HuH-7.5 (cell line): ENCODE results near the gene IGFBPL1.
"Not testable (repeated sequence)": the region's sequence is repeated elsewhere in the genome, so short reads cannot be mapped to it uniquely, and the experiment has no call there.

Experiments
- DNase-seq: peaks from one replicate; pipeline ENCODE4 v3.0.0; 2011; ENCODE audit warnings: low spot score

IGFBPL1 gene

DNA sequence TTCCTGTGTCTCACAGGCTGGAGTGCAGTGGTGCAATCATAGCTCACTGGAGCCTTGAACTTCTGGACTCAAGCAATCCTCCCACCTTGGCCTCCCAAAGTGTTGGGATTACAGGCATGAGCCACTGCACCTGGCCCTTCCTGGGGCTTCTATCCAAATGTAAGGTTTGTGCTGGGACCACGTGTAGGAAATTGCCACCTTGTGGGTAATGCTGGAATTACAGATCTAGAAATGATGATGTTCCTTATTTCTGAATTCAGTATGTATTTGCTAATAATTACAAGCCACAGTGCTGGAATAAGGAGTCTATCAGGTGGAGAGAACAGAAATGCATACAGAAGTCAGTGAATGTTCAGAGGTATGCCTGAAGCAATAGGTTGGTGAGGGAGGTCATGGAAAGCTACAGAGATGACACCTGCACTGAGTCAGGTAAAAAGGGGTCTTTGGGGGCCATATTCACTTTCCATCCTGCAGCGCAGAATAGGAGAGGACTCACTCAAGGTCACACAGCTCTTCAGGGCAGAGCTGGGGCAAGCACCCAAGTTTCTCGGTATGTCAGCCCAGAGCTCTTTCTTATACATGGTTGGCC lies 8.8 kb upstream of the IGFBPL1 start:
- DNase-seq, result no peak

DNA sequence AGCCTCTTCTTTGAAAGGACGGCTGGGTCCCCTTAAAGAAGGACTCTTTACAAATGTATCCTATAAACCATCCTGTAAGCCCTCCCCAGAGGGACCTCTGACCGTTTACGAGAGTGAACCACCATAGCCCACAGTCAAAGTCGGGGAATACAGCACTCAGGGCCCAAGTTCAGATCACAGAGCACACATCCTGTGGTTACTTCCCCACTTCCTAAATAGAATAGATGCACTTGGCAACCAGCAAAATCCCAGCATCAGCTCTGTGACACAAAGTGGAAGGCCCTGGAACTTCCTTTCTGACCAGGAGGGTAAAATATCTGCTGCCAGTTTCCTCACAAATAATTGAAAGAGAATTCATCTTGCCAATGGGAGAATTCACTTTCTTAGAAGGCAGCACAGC lies 6.9 kb upstream of the IGFBPL1 start:
- DNase-seq, result no peak

DNA sequence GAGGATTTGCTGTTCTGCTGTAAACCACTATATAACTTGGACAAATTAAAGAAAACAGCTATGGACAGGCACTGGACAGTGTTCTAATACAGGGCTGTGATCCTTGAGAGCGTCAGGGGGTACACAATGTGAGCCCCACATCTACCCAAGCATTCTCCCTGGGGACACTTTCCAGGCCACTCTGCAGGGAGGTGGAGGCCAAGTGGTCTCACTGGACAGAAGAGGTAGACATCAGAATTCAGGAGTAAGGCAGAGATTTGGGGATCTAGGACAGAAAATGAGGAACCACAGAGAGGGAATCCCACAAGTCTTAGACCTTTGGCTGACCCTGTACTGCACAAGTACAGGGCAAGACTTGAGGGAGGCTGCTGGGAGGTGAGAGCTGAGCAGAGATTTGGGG lies 3.8 kb upstream of the IGFBPL1 start:
- DNase-seq, result no peak

DNA sequence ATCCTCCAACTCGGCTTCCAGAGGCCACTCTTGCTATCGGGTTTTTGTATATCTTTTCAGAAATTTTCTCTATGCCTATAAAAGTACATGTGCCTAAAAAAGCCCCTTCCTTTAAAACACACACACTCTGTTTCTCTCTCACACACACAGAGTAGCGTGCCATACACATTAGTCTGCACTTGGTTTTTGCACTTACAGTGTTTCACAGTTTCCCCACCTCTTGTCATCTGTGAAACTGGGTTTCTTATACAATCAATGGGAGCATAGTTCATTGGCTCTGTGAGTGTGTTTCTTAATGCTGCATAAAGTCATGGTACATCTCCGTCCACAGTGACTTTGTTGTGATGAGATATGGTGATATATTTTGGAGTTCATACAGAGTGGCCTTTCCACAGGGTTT lies 664 bp upstream of the IGFBPL1 start:
- no peak for DNase-seq

DNA sequence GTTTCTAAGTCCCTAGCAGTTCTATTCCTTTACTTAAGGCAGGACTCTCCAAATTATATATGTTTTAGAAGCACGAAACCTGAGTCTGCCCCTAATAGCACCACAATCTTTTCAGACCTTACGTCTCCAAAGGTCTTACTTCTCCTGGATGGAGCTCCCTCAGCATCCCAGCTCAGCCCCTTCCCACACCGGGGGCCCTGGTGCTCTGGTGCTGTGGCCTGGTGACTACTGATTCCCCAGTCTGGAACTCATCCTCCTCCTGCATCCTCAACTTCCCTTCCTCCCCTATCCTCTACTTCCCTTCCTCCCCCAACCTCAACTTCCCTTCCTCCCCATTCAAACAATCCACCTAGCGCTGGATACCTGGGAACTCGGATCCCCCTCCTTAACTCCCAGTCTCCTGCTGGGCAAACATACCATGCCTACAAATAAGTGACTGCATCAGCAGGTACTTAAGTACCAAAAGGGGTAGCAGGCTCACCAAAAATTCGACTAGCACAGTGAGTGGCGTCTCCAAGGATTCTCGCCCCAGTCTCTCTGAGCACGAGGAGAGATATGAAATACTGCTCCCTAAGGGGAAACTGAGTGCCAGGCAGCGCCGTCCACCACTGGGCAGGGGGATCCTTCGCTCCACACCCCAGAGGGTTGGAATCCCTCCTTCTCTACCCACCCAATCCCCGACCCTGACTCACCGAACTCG lies 831 bp downstream of the IGFBPL1 start:
- no peak for DNase-seq

DNA sequence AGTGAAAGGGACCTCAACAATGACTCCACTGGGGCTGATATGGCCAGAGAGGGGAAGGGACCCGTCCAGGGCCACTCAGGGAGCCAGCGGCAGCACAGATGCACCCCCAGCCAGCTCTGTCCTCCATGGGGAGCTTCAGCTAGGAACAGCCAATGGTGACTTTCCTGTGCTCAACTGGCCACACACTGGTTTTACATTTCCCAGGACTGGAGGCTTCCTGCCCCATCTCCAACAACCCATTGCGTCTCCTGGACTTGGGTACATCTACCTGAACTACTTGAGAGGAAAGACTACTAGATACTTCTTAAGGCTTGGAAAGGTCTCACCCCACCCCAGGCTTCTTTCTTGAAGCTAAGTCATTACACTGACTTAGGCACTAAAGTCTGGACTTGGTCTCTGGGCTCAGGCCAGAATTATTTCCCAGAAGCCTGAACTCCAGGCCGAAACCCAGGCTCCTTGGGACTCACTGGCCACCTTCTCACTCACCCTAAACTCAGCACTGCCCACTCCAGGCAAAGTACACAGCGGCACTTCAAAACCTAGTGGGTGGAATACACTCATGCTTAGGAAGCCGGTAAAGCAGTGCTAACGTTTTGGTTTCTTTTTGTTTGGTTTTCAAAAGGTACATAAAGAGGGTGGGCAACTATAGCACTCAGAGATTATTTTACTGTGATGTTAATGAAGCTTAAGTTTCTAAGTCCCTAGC lies 1.5 kb downstream of the IGFBPL1 start:
- no peak for DNase-seq

DNA sequence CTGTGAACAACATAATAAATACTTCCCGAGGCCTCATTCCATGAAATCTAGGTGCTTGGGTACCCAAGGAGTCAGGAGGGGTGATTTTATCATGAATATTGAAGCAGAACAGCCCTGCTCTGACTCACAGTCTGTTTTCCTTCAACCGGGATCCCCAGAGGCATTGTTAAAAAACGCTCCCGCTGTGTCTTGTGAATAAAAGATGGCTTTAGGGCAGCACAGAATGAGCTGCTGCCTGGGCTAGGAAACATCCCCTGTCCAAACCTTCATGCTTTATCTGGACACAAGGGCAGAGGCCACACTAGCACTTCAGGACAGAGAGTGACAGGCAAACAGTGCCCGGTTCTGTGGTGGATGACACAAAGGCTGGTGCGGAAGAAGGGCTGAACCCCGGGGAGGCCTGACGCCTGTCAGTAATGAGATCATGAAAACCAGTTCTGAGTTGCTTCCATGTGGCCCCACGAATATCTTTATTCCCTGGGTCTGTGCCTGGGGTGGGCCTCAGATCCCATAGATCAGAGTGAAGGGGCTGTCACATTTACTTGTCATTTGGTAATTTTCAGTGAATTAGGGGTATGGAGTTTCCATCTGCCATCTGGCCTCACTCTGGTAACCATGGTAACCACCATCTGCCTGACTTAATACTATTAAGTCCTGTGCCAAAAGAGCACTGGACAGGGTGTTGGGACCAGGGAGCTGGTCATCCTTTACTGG lies 2.6 kb downstream of the IGFBPL1 start:
- no peak for DNase-seq

DNA sequence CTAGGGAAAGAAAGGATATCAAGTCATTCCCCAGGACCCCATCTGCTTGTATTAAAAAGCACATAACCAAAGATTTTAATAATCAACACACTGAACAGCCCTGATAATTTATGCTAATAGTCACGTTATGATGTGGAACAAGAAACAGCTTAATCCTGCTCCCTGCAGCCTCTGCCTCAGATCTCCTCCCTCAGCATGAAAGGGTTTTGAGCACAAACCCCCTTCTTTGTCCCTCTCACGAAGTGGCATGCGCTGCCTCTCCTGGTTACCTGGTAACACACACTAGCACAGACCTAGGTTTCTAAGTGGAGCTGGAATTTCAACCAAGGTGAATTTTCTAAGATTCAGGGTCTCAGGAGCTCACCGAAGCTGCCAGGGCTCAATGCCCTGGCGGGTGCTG lies 5.1 kb downstream of the IGFBPL1 start:
- no peak for DNase-seq

DNA sequence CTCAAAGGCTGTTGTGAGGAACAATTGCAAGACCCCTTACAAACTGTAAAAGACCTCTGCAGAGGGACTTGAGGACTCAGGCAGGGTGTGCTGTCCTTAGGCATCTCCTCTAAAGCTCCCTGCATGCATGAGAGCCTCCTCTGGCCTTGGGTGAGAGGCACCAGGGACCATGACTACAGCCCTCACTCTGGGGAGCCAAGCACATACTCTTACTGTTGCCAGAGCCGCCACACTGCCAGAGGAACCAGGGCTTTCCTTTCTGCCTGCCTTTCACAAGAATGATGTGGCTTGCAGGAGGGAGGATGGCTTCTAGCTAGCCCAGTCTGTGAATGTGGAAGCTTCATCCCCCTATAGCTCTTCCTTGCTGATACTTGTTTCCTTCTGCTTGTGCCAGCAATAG lies 5.9 kb downstream of the IGFBPL1 start:
- DNase-seq, result no peak

DNA sequence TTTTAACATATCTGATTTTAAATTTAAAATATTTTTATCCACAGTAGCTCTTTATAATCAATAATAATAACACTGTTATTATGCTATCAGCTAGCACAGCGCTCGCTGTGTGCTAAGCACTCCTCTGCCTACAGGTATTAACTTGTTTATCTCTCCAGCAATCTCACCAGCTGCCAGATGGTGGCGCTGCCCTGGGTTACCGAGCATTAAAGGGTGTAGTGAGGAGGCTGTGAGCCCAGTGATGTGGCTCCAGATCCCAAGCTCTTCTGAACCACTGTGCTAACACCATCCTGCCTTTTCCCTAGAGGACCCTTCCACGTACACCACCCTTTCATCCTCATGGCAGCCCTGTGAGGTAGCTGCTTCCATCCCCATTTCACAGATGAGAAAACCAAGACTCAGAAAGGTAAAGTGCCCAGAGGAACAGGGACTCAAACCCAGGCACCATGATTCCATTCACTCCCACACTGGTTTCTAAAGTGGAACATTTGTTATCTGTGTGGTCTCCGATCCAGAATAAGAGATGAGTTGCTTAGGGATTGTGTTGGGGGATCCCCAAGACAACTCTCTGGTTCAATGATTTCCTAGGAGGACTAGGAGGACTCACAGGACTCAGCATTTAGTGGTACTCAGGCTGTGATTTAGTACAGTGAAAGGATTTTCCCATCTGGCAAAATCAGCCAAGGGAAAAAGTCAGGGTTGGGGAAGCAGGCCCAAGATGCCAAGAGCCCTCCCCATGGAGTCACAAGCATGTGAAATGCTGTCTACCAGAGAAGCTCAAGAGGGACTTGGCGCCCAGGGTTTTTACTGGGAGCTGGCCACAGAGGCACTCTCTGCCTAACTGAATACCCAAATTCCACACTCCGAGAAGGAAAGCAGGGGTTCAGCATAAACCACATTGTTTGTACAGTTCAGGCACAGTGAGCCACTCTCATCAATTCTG lies 7.0 kb downstream of the IGFBPL1 start:
- DNase-seq, result peak; percentile 29

DNA sequence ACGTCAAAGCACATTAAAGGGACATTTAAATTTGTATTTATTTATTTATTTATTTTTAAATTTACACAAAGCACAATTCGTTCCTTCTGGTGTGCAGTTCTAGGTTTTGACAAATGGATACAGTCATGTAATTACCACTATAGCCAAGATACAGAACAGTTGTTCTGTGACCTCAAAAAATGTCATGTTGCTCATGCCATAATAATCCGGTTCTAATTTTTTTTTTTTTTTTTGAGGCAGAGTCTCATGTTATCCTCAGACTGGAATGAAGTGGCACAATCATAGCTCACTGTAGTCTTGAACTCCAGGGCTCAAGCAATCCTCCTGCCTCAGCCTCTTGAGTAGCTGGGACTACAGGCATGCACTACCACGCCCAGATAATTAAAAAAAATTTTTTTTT lies 7.8 kb downstream of the IGFBPL1 start:
- DNase-seq, result no peak

DNA sequence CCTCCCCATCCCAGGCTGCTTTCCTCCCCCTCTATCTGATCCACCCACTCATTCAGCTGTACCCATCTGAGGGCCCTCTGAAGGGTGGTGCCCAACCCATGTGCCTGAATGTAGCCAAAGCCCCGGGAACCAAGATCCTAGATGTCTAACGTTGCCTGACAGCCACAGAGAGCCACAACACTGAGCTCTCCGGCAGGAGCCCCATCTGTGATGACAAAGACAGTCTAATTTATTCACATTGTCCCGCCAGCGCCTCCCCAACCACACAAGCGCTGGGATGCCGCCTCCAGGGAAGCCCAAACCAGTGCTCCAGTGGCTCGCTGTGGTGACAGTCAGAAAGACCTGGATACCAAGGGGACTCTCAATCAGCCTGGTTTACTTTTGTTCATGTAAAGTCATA lies 8.4 kb downstream of the IGFBPL1 start:
- DNase-seq, result no peak

DNA sequence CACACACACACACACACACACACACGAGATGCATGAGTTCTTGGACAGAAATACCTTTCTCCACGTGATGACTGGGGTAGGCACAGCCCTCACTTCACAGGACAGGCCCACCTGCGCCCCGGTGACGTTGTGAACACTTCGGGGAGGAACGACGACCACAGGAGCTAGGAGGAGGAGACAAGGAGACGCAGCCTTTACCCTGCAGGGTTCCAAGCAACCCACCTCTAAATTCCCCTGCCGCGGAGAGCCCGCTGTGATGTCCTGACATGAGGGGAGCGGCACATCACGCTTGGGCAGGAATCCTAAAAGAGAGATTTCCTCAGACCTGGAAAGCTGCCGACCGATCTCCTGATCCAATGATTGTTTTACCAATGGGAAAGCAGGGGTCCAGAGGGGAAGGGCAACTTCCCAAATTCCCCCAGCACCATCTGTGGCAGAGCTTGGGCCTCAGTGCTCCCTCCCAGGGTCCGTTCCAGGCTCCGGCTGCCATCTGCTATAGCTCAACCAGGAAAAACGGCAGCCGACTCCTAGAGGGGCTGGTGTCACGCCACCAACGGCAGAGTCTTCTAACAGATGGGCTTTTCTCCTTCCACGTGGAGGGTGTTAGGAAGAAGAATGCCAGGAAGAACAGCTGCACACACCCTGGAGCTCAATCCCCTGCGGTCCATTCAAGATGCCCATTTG lies 10.1 kb downstream of the IGFBPL1 start:
- DNase-seq, result no peak

DNA sequence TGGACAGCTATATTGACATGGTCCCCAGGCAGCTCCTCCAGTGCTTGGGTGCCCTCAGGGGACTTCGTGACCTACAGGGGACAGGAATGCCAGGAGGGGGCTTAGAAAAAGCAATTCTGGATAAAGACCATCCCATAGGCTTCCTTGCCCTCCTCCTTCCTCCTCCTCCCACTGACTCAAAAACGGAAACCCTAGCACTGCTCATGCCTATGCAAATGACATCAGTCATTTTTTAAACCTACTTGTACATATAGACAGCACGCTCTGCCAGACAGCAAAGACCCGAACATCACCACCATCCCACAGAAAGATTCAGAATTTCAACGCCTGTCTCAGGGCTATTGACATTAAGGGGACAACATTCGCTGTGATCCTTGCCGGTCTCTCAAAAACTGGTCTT lies 11.0 kb downstream of the IGFBPL1 start:
- no peak for DNase-seq

DNA sequence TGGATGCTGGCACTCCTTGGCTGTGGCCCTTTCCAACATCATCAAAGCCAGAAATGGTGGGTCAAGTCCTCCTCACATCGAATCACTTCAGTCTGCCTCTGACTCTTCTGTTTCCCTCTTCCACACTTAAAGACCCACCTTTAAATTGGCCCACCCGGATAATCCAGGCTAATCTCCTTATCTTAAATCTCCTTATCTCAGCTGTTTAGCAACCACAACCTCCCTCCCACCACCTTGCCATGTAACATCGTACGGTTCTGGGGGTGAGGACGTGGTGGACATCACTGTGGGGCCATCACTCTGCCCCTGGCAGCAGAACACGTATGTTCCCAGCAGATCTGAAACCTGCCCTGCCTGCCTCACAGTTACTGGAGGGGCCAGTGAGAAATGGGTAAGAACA lies 11.5 kb downstream of the IGFBPL1 start:
- no peak for DNase-seq

DNA sequence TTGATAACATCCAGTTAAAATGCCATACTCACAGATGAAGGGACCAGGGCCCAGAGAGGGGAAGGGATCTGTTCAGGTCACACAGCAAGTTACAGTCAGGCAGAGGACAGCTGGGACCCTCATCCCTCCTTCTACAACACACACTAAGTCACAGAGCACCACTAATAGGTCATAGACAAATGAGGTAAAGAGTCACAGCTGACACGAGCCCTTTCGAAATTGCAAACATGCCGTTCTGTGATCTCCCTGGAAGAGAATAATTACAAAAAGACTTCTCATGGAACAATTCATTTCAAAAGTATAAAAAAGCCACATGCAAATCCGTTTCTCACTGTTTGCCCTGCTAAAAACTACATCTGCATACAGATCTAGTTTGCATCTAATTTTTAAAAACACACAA lies 15.5 kb downstream of the IGFBPL1 start:
- DNase-seq, result no peak

DNA sequence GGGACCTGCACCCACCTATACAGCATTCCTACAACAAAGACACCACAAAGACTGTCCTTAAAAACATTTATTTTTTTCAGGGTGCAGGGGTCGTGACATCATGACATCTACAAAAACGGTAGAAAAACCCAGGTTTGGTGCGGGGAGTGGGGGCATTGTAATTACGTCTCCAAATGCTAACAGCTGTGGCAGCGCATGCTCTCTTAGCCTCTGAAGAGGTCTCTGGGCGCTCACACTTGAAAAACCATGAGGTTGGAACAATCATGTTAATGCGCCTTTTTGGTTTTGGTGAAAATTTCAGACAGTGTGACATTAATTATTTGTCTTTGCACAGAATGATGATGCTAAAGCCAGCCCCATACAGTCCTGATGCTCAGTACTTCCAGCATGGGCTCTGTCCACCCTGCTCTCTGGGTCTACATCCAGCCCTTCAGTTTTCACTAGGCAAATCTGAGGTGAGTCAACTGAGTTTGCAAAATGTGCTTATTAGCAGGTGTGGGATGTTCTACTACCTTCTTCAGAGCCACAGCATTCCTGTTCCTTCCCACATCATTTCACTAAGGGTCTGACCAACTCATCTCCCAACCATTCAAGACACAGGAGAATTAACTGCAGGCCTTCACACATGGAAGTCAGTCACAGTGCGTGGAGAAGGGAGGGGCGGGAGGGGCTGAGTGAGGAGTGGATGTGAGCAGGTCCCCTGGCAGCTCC lies 17.6 kb downstream of the IGFBPL1 start:
- no peak for DNase-seq

DNA sequence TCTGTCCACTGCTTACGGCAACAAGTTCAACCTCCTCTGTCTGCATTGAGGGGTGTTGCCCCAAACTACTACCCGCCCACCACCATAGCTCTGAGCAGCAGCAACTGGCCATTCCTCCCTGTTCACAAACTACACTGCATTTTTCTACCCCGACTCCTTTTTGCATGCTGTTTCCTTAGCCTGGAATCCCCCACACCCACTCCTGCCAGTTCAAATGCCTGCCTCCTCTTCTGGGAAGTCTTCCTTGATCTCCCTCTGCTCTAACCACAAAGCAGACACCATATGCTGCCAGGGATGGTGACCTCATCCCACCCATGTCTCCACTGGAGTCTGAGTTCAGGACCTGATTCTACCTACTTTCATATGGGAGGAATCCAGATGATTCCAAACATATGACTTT lies 18.5 kb downstream of the IGFBPL1 start:
- DNase-seq, result no peak

DNA sequence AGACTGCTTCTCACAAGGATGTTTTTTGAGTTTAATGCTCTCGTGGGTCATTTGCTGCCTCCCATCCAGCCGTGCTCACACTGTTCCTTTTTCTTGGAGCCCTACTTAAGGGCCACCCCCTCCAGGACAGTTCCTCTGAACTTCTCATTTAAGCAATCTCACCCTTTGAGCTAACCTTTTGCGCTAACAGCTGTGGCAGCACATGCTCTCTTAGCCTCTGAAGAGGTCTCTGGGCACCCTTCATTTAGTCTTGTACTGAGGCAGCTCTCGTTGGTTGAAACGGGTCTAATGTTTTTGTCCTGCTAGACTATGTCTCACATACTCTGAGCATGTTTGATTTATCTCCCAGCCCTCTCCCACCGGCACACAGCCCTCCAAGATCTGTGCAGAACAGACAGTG lies 19.9 kb downstream of the IGFBPL1 start:
- no peak for DNase-seq

DNA sequence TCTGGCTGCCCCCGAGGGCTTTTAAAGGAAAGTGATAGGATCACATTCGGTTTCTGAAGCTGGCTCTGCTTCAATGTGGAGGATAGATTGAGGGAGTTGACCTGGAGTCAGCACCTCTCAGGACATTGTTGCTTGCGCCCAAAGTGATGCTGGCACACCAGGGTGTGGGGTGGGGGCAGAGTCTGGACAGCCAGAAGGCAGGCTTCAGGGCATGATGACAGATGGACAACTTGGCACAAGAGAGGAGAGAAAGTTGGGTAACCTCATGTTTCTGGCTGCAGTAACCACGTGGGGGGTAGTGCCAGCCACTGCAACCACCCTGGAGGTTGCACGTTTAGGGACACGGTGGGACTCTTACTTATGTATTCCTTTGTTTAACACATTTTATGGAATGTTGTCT lies 22.3 kb downstream of the IGFBPL1 start:
- DNase-seq, result no peak

DNA sequence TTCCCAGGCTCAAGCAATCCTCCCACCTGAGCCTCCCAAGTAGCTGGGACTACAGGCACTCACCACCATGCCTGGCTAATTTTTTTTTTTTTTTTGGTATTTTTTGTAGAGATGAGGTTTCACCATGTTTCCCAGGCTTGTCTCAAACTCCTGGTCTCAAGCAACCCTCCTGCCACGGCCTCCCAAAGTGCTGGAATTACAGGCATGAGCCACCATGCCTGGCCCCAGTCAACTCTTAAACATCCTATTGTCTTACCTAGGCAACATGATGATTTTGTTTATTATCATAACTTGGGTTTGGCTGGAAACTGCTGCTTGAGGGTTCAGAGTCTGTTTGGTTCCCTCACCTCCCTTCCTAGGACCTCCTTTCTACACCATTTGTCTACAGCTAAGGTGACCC lies 25.1 kb downstream of the IGFBPL1 start:
- DNase-seq, result not testable (repeated sequence)
